ENCODE measurements around the gene SEPTIN10. TPM values are rescaled to one million over a fixed set of nuclear protein-coding genes. Genes with fewer than 3 reads are reported as not detected.

The SEPTIN10 gene
- total and polyA plus RNA-seq, 7 donors, result 36.1 to 178 (median 122) TPM

GRCh38 chr2:109516445-109517117, 97.2 kb downstream of the SEPTIN10 start:
- H3K27me3 ChIP-seq, result no peaks in the 10 kb centered on the region
- intact Hi-C loops (cut with DNase I), result loop anchor here (10.0 kb wide), 1 partner anchor 662 kb away; no protein-coding TSS in a partner anchor
- H3K27ac ChIP-seq, result no peak overlapping the region
- TF ChIP-seq POLR2AphosphoS5 (IDR thresholded peaks at IDR 0.05) (no peak), CTCF (IDR thresholded peaks at IDR 0.05) (peak in 1 of 4 experiments; percentile 32)
- peaks cover 0 to 28% (median 20%) of the 10 kb centered on the region in 4 donors for H3K4me1 ChIP-seq
- 37 to 60% methylated on average over 20 of the region's 20 CpGs for WGBS, 2 donors
- H3K4me3 ChIP-seq, result no peak overlapping the region
- H3K36me3 ChIP-seq, result no peaks in the 10 kb centered on the region
- H3K9me3 ChIP-seq, result no peaks in the 10 kb centered on the region
- DNase-seq, result no peak

- no peak for DNase-seq
- TF ChIP-seq POLR2A (IDR thresholded peaks at IDR 0.05), result no peak
- no peak for TF ChIP-seq CTCF (IDR thresholded peaks at IDR 0.05)
- no peak for TF ChIP-seq POLR2AphosphoS5 (IDR thresholded peaks at IDR 0.05)
- no peak for TF ChIP-seq EP300 (IDR thresholded peaks at IDR 0.05)
- Histone ChIP-seq H3K27me3 (no peaks in the 10 kb centered on the region), H3K36me3 (no peaks in the 10 kb centered on the region), H3K4me1 (peaks cover 0 to 30% (median 23%) of the 10 kb centered on the region in 4 donors), H3K4me3 (no peak overlapping the region), H3K27ac (peak overlapping the region; percentile 83 to 92 (median 90)), H3K9me3 (no peaks in the 10 kb centered on the region)
- intact Hi-C loops (cut with DNase I), result loop anchor here (5.0 to 10.0 kb wide), 3 partner anchors 193 to 660 kb away; no protein-coding TSS in a partner anchor
- 92 to 97% methylated on average over 5 of the region's 5 CpGs for WGBS, 2 donors
Measured at GRCh38 chr2:109514857-109515256, 98.9 kb downstream of the SEPTIN10 start.

- peak; percentile 88 for DNase-seq
- 54 to 65% methylated on average over 20 of the region's 20 CpGs for WGBS, 2 donors
- intact Hi-C loops (cut with DNase I), result loop anchor here (5.0 to 10.0 kb wide), 3 partner anchors 192 to 659 kb away; no protein-coding TSS in a partner anchor
- Histone ChIP-seq H3K36me3 (no peaks in the 10 kb centered on the region), H3K4me1 (peaks cover 0 to 30% (median 23%) of the 10 kb centered on the region in 4 donors), H3K27ac (peak overlapping the region; percentile 83 to 92 (median 90)), H3K27me3 (no peaks in the 10 kb centered on the region), H3K4me3 (peak overlapping the region in 3 of 4 donors; percentile 8 to 21 (median 17)), H3K9me3 (no peaks in the 10 kb centered on the region)
- TF ChIP-seq POLR2A (IDR thresholded peaks at IDR 0.05), result no peak
- TF ChIP-seq CTCF (IDR thresholded peaks at IDR 0.05), result no peak
- peak; percentile 11 to 75 (median 70) for TF ChIP-seq POLR2AphosphoS5 (IDR thresholded peaks at IDR 0.05)
- TF ChIP-seq EP300 (IDR thresholded peaks at IDR 0.05), result peak in 2 of 4 donors; percentile 31 to 43
Measured at GRCh38 chr2:109513749-109514588, 99.8 kb downstream of the SEPTIN10 start.

GRCh38 chr2:109513230-109513629, 100.5 kb downstream of the SEPTIN10 start:
- WGBS, 2 donors, result 93 to 94% methylated on average over 5 of the region's 5 CpGs
- no peak for TF ChIP-seq POLR2AphosphoS5 (IDR thresholded peaks at IDR 0.05)
- no peaks in the 10 kb centered on the region for H3K9me3 ChIP-seq
- H3K4me3 ChIP-seq, result no peak overlapping the region
- no peak for DNase-seq
- H3K27me3 ChIP-seq, result no peaks in the 10 kb centered on the region
- H3K36me3 ChIP-seq, result no peaks in the 10 kb centered on the region
- peaks cover 0 to 30% (median 23%) of the 10 kb centered on the region in 4 donors for H3K4me1 ChIP-seq
- peak overlapping the region; percentile 83 to 92 (median 90) for H3K27ac ChIP-seq
- intact Hi-C loops (cut with DNase I), result loop anchor here (5.0 to 10.0 kb wide), 3 partner anchors 191 to 658 kb away; no protein-coding TSS in a partner anchor

- H3K27ac ChIP-seq, result no peak overlapping the region
- H3K9me3 ChIP-seq, result no peaks in the 10 kb centered on the region
- no peak for DNase-seq
- no peak for TF ChIP-seq EP300 (IDR thresholded peaks at IDR 0.05)
- no peak for TF ChIP-seq POLR2AphosphoS5 (IDR thresholded peaks at IDR 0.05)
- TF ChIP-seq POLR2A (IDR thresholded peaks at IDR 0.05), result no peak
- no peak for TF ChIP-seq CTCF (IDR thresholded peaks at IDR 0.05)
- intact Hi-C loops (cut with DNase I), result loop anchor here (5.0 to 10.0 kb wide), 3 partner anchors 190 to 657 kb away; no protein-coding TSS in a partner anchor
- no peaks in the 10 kb centered on the region for H3K27me3 ChIP-seq
- peaks cover 0 to 30% (median 23%) of the 10 kb centered on the region in 4 donors for H3K4me1 ChIP-seq
- H3K4me3 ChIP-seq, result no peak overlapping the region
- no peaks in the 10 kb centered on the region for H3K36me3 ChIP-seq
- WGBS, 2 donors, result 84 to 94% methylated on average over 5 of the region's 5 CpGs
Measured at GRCh38 chr2:109512076-109512475, 101.7 kb downstream of the SEPTIN10 start.

Data from sigmoid colon (tissue), 7 donors.